ENCODE data around the gene CDCA3.

DNA sequence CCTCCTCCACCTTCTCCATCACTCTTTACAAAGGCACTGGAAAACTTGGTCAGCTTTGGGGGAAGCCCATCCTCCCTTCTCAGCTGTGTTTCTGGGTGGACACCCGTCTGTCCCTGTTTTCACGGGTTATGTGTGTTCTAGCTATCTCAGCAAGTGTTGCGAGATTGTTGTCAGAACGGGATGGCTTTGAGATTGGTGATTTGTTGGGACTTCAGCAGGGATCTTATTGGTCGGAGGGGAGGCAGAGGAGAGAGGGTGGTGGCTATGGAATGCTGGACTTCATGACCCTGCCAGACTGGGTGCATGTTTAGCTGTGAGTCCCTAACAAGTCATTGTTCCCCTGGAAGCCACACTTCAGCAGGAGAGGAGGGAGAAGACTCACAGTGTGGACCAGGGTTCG, 3.0 kb upstream of the CDCA3 start:
- TF ChIP-seq CTCF (IDR thresholded peaks at IDR 0.05) (no peak), POLR2A (IDR thresholded peaks at IDR 0.05) (no peak)
